ENCODE data around the gene CSF2. TPM values are rescaled to one million over a fixed set of nuclear protein-coding genes. Genes with fewer than 3 reads are reported as not detected.
A peak's percentile ranks its signal among the peaks of the same experiment; 100 is the strongest.

CSF2 gene
- total and polyA plus RNA-seq, 2 of the 4 experiments (the other 2 are of a cell fraction) = 0.31 TPM; not detected in 1

- peak overlapping the region; percentile 24; the same call in 1 of the 2 replicates for H3K4ac ChIP-seq (ENCODE audit: low read depth, low read length)
- POLR2A ChIA-PET (ENCODE audit: unreplicated experiment) = no interaction called here
- H2BK5ac ChIP-seq (ENCODE audit: low read depth, low read length, poor library complexity, severe bottlenecking) = no peak overlapping the region
- H3K27ac ChIP-seq (ENCODE audit: insufficient read depth, low read length) = no peak overlapping the region
- no peaks in the 10 kb centered on the region for H3K9me3 ChIP-seq (ENCODE audit: control insufficient read depth, insufficient read depth, low read length)
- H3K23ac ChIP-seq (ENCODE audit: low read depth, low read length) = no peak overlapping the region
- peak overlapping the region; percentile 48 for H2AFZ ChIP-seq (replicated peaks; ENCODE audit: low read length, poor library complexity)
- H3K18ac ChIP-seq (ENCODE audit: low read depth, low read length) = no peak overlapping the region
- H4K20me1 ChIP-seq (ENCODE audit: insufficient read depth, low read length) = no peaks in the 10 kb centered on the region
- H2BK15ac ChIP-seq (ENCODE audit: low read depth, low read length) = no peak overlapping the region; the same call in 2 of the 3 replicates
- H3K4me1 ChIP-seq (ENCODE audit: control insufficient read depth, insufficient read depth, low read length) = peaks cover 5% of the 10 kb centered on the region
- no peak overlapping the region for H2AK9ac ChIP-seq (replicated peaks; ENCODE audit: low read depth, low read length, poor library complexity)
- H3K79me1 ChIP-seq (ENCODE audit: low read depth in 1 of 2, low read length in 2 of 2) = no peaks in the 10 kb centered on the region
- H3K56ac ChIP-seq (ENCODE audit: extremely low read depth, insufficient read depth, low read length) = no peak overlapping the region
- H4K8ac ChIP-seq (ENCODE audit: low read depth in 2 of 2, low read length in 2 of 2) = no peak overlapping the region
- TF ChIP-seq, protein P1, sequence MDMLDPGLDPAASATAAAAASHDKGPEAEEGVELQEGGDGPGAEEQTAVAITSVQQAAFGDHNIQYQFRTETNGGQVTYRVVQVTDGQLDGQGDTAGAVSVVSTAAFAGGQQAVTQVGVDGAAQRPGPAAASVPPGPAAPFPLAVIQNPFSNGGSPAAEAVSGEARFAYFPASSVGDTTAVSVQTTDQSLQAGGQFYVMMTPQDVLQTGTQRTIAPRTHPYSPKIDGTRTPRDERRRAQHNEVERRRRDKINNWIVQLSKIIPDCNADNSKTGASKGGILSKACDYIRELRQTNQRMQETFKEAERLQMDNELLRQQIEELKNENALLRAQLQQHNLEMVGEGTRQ (IDR thresholded peaks at IDR 0.05; ENCODE audit: low read depth, low read length) = no peak
- no peak for TF ChIP-seq SMC3 (IDR thresholded peaks at IDR 0.05; ENCODE audit: low read depth, low read length)
- no peak for TF ChIP-seq POLR2A (IDR thresholded peaks at IDR 0.05; ENCODE audit: low read depth, low read length)
- no peak for TF ChIP-seq MAFK (IDR thresholded peaks at IDR 0.05; ENCODE audit: low read depth, low read length)
- TF ChIP-seq RCOR1 (IDR thresholded peaks at IDR 0.05; ENCODE audit: insufficient replicate concordance, low read length) = no peak
- TF ChIP-seq, protein P2, sequence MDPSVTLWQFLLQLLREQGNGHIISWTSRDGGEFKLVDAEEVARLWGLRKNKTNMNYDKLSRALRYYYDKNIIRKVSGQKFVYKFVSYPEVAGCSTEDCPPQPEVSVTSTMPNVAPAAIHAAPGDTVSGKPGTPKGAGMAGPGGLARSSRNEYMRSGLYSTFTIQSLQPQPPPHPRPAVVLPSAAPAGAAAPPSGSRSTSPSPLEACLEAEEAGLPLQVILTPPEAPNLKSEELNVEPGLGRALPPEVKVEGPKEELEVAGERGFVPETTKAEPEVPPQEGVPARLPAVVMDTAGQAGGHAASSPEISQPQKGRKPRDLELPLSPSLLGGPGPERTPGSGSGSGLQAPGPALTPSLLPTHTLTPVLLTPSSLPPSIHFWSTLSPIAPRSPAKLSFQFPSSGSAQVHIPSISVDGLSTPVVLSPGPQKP (IDR thresholded peaks at IDR 0.05; ENCODE audit: borderline replicate concordance, low read depth, low read length) = no peak
- TF ChIP-seq CEBPB (IDR thresholded peaks at IDR 0.05; ENCODE audit: low read depth, low read length) = no peak
- TF ChIP-seq RAD21 (IDR thresholded peaks at IDR 0.05; ENCODE audit: low read length) = no peak
- TF ChIP-seq MAZ (IDR thresholded peaks at IDR 0.05; ENCODE audit: borderline replicate concordance, low read depth, low read length) = no peak
- TF ChIP-seq FOS (IDR thresholded peaks at IDR 0.05; ENCODE audit: low read depth, low read length) = no peak
- intact Hi-C loops (cut with micrococcal nuclease) (loop anchor here (5.0 to 10.0 kb wide), 2 partner anchors 315 to 427 kb away; partner anchors contain the start of gene IRF1), dilution Hi-C loops (cut with HindIII; ENCODE audit: low sequenced_read_pairs, unreplicated experiment) (no loop called here), in situ Hi-C loops (cut with MboI; ENCODE audit: low sequenced_read_pairs) (loop anchor here (5.0 to 10.0 kb wide), 2 partner anchors 115 to 297 kb away; partner anchors contain the start of gene SLC22A5)
- DNase-seq (no peak), ATAC-seq (ENCODE audit: low read depth) (no peak)
- peak overlapping the region; percentile 0; the same call in 1 of the 2 replicates for H4K91ac ChIP-seq (ENCODE audit: insufficient read depth, low read depth, low read length)
- WGBS, 2 experiments (ENCODE audit: extremely low coverage in 2 of 2, insufficient read length in 1 of 2) = 100% methylated on average over 1 of the region's 11 CpGs; no CpG with 5 or more reads in 1 of the 2 experiments
- H2AK5ac ChIP-seq (ENCODE audit: low read depth, low read length) = peak overlapping the region; percentile 4; the same call in 1 of the 2 replicates
- no peak overlapping the region for H3K4me3 ChIP-seq (ENCODE audit: insufficient read depth, low read depth, low read length)
- H3K14ac ChIP-seq (replicated peaks; ENCODE audit: low read depth, low read length) = no peak overlapping the region
- BruUV-seq (replicated peaks) = no TSS peak
- no peak overlapping the region for H3K9ac ChIP-seq (ENCODE audit: low read depth, low read length)
- no peak overlapping the region for H2BK20ac ChIP-seq (ENCODE audit: low read depth, low read length)
- H3K27me3 ChIP-seq (ENCODE audit: control insufficient read depth, insufficient read depth, low read length) = no peaks in the 10 kb centered on the region
- no peaks in the 10 kb centered on the region for H3K36me3 ChIP-seq (ENCODE audit: control insufficient read depth, insufficient read depth, low read length)
- no peak overlapping the region for H2BK120ac ChIP-seq (ENCODE audit: low read depth, low read length)
- H3K9me1 ChIP-seq (ENCODE audit: insufficient read depth, low read length) = peaks cover 6% of the 10 kb centered on the region; the same call in 1 of the 2 replicates
- H4K5ac ChIP-seq (ENCODE audit: low read depth, low read length) = no peak overlapping the region
- no peak overlapping the region for H3K4me2 ChIP-seq (ENCODE audit: low read depth, low read length)
- CTCF ChIA-PET = no interaction called here
Measured at GRCh38 chr5:132067451-132067850, 6.1 kb upstream of the CSF2 start.
